Measurements from ENCODE around the gene GPR146.

Gene GPR146

GRCh38 chr7:1092806-1093501 is 48.6 kb downstream of the GPR146 start:
- in situ Hi-C loops (cut with HindIII; ENCODE audit: low sequenced_read_pairs) = no loop called here
- H3K4me3 ChIP-seq (ENCODE audit: low read depth, low read length) = no peak overlapping the region
- no peak for TF ChIP-seq CTCF (IDR thresholded peaks at IDR 0.05; ENCODE audit: low read depth, low read length, missing control alignments)
- DNase-seq (ENCODE audit: low read depth) = no peak

- in situ Hi-C loops (cut with HindIII; ENCODE audit: low sequenced_read_pairs) = no loop called here
- TF ChIP-seq CTCF (IDR thresholded peaks at IDR 0.05; ENCODE audit: low read depth, low read length, missing control alignments) = no peak
- DNase-seq (ENCODE audit: low read depth) = no peak
- no peak overlapping the region for H3K4me3 ChIP-seq (ENCODE audit: low read depth, low read length)
Measured at GRCh38 chr7:1093502-1093843, 49.1 kb downstream of the GPR146 start.

- no peak overlapping the region for H3K4me3 ChIP-seq (ENCODE audit: low read depth, low read length)
- no peak for TF ChIP-seq CTCF (IDR thresholded peaks at IDR 0.05; ENCODE audit: low read depth, low read length, missing control alignments)
- in situ Hi-C loops (cut with HindIII; ENCODE audit: low sequenced_read_pairs) = no loop called here
- no peak for DNase-seq (ENCODE audit: low read depth)
Measured at GRCh38 chr7:1093916-1094508, 49.7 kb downstream of the GPR146 start.

GRCh38 chr7:1094870-1095269 is 50.5 kb downstream of the GPR146 start:
- no peak overlapping the region for H3K4me3 ChIP-seq (ENCODE audit: low read depth, low read length)
- in situ Hi-C loops (cut with HindIII; ENCODE audit: low sequenced_read_pairs) = loop anchor here (5.0 kb wide), 1 partner anchor 48 kb away; no protein-coding TSS in a partner anchor
- TF ChIP-seq CTCF (IDR thresholded peaks at IDR 0.05; ENCODE audit: low read depth, low read length, missing control alignments) = no peak
- DNase-seq (ENCODE audit: low read depth) = no peak

- in situ Hi-C loops (cut with HindIII; ENCODE audit: low sequenced_read_pairs) = loop anchor here (5.0 kb wide), 1 partner anchor 48 kb away; no protein-coding TSS in a partner anchor
- no peak for TF ChIP-seq CTCF (IDR thresholded peaks at IDR 0.05; ENCODE audit: low read depth, low read length, missing control alignments)
- H3K4me3 ChIP-seq (ENCODE audit: low read depth, low read length) = no peak overlapping the region
- no peak for DNase-seq (ENCODE audit: low read depth)
Measured at GRCh38 chr7:1095621-1096155, 51.3 kb downstream of the GPR146 start.

GRCh38 chr7:1096156-1097119 is 52.1 kb downstream of the GPR146 start:
- no peak for TF ChIP-seq CTCF (IDR thresholded peaks at IDR 0.05; ENCODE audit: low read depth, low read length, missing control alignments)
- DNase-seq (ENCODE audit: low read depth) = no peak
- in situ Hi-C loops (cut with HindIII; ENCODE audit: low sequenced_read_pairs) = loop anchor here (5.0 kb wide), 1 partner anchor 49 kb away; no protein-coding TSS in a partner anchor
- H3K4me3 ChIP-seq (ENCODE audit: low read depth, low read length) = no peak overlapping the region
